NCI-H1694 (cell line): Measurements from ENCODE around the gene NAA38.

Source experiments
- DNase-seq: peaks from one replicate; lab custom pipeline; 2025; lab: John Stamatoyannopoulos, UW

NAA38 gene

GRCh38 chr17:7856811-7857712, at the start of gene NAA38:
NAA38 (minus strand) TSS chr17:7857559; CDS start chr17:7857463, 96 bp downstream.
- peak; percentile 99 for DNase-seq

- no peak for DNase-seq
Measured at GRCh38 chr17:7903154-7904103, 46.1 kb upstream of the NAA38 start.

GRCh38 chr17:7897773-7898172, 40.4 kb upstream of the NAA38 start:
- peak; percentile 21 for DNase-seq

- DNase-seq: no peak
Measured at GRCh38 chr17:7897090-7897489, 39.7 kb upstream of the NAA38 start.

- DNase-seq: no peak
Measured at GRCh38 chr17:7894866-7895265, 37.5 kb upstream of the NAA38 start.

- no peak for DNase-seq
Measured at GRCh38 chr17:7894226-7894625, 36.9 kb upstream of the NAA38 start.

- DNase-seq: no peak
Measured at GRCh38 chr17:7893187-7893880, 36.0 kb upstream of the NAA38 start.

- DNase-seq: peak; percentile 96
Measured at GRCh38 chr17:7889166-7889955, 32.0 kb upstream of the NAA38 start.

- peak; percentile 36 for DNase-seq
Measured at GRCh38 chr17:7888184-7888920, 31.0 kb upstream of the NAA38 start, which contains the start of gene CHD3. CHD3 (plus strand) TSS chr17:7888789; CDS start chr17:7889001, 212 bp downstream.

GRCh38 chr17:7887482-7888183, 30.3 kb upstream of the NAA38 start:
- peak; percentile 99 for DNase-seq

- no peak for DNase-seq
Measured at GRCh38 chr17:7887038-7887481, 29.7 kb upstream of the NAA38 start.

- peak; percentile 56 for DNase-seq
Measured at GRCh38 chr17:7886227-7887037, 29.1 kb upstream of the NAA38 start.

GRCh38 chr17:7885367-7886226, 28.2 kb upstream of the NAA38 start:
- DNase-seq: no peak

- no peak for DNase-seq
Measured at GRCh38 chr17:7884581-7885366, 27.4 kb upstream of the NAA38 start.

GRCh38 chr17:7883781-7884386, 26.5 kb upstream of the NAA38 start:
- DNase-seq: peak; percentile 45

GRCh38 chr17:7882629-7883028, 25.3 kb upstream of the NAA38 start:
- peak; percentile 44 for DNase-seq

- no peak for DNase-seq
Measured at GRCh38 chr17:7882068-7882467, 24.7 kb upstream of the NAA38 start.
